DMS79 (cell line): ENCODE data around the gene PCAT6.
A peak's percentile ranks its signal among the peaks of the same experiment; 100 is the strongest.
"Not testable (repeated sequence)": the region's sequence is repeated elsewhere in the genome, so short reads cannot be mapped to it uniquely, and the experiment has no call there.

Source experiments
- DNase-seq: peaks from one replicate; lab custom pipeline; 2025; lab: John Stamatoyannopoulos, UW

Gene PCAT6

DNA sequence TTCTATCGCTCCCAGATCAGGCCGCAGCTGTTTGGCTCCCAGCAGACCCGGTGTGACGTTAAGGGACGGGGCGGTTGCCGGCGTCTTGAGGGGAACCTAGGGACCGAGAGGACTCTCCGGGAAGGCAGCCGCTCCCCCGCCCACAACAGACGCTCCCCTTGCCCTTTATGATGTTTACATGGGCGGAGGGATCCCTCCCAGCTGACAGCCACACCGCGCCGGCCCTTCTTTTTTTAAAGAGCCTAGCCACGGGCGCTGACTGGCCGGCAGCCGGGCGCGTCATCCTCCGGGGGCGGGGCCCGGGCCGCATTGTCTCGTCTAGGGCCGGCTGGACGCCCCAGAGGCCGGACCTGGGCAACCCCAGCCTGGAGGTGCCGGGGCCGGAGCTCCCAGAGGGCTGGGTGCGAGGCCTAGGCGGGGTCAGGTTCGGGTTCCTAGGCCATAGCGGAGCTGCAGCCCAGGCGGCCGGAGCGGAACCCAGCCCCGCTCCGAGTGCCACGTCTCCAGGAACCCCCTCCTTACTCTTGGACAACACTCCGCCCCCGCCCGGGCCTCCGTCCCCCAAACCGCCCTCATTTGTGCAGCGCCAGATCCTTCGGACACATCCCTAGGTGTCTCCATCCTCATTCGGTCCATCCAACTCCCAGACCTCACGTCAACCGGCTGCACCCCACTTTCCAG, at the start of gene PCAT6:
Gene PCAT6, plus strand, starts transcription at position 340 of the 681 bp plus-strand sequence.
- DNase-seq: peak; percentile 93

DNA sequence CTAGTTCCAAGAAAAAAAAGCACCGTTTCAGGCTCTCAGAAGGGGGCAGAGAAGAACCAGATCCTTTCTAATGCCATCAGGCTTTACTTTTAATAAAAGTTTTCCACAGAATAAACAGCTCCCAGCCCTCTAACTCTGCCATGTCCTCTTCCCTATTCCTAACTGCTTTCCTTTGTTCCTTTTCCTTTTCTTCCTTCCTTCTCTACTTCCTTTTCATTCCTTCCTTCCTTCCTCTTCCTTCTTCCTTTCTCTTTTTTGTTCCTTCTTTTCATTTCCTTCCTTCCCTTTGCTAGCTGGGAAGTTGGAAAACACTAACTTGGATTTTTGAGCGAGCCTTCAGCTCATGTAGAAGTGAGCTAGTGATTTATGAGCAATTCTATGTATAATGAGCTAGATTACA, 48.7 kb upstream of the PCAT6 start:
- no peak for DNase-seq

DNA sequence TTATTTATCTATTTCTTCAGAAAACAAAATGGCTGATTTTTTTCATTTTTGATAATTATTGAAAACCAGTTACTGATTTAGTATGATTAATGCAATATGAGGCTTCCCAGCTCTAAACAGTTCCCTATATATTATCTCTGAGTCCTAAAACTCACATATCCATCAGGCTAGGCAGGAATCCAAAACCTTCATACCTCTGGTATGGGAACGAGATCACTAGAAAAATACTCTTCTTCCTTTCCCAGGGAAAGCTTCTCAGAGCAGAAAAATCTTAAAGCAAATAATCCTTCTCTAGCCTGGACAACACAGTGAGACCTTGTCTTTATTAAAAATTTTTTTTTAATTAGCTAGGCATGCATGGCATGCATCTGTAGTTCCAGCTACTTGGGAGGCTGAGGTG, 45.0 kb upstream of the PCAT6 start:
- no peak for DNase-seq

DNA sequence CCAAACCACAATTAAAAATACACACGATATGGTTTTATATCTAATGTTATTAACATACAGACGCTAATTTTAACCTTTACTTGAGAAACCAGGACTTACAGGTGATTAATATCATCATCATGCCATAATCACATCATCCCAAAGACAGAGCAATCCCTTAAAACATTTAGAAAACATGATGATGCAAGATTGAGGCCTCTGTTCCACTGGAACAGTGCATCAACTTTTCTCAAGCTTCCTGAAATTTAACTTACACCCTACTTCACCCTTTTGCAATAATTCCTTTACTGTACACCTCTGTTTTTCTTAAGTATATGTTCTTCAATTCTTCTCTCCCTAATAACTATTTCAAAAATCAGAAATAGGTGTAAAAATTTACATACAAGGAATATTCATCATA, 40.6 kb upstream of the PCAT6 start:
- no peak for DNase-seq

DNA sequence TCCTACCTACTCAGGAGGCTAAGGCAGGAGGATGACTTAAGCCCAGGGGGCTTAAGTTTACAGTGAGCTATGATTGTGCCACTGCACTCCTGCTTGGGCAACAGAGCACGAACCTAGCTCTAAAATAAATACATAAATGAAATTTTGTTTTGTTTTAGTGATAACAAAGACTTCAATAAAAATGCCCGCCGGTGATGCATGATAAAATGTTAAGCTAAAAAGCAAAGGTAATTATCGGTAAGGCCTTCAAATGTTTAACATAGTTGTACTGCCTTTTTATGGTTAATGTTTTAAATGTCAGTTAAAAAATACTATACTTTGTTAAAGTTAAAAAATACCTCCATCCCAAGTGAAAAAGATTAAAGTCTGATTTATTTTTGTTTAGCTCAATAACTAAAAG, 29.6 kb upstream of the PCAT6 start:
- no peak for DNase-seq

DNA sequence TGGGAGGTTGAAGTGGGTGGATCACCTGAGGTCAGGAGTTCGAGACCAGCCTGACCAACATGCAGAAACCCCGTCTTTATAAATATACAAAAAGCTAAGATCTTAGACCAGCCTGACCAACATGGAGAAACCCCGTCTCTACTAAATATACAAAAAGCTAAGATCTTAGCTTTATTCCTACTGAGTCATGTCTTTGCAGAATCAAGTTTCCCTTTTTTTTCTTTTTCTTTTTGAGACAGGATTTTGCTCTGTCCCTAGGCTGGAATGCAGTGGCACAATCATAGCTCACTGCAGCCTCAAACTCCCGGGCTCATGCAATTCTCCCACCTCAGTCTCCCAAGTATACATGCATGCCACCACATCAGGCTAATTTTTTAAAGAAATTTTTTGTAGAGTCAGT, 23.9 kb upstream of the PCAT6 start:
- no peak for DNase-seq

DNA sequence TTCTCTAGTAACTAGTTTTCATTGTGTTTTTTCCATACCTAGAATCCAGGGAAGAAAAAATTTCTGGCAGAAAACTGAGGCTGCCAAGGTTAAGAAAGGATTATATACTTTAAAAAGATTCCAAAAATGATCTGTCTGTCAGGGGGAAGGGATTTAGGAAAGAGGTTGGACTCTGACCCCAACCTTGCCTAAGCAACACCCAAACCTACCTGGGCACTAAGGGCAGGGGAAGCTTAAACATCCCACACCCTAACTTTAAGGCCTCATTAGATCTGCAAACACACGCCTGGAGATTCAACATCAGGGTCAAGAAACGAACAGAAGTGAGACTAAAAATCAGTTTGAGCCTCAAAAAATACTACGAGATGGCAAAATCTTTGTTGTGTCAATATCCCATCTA, 22.0 kb upstream of the PCAT6 start:
- DNase-seq: no peak

DNA sequence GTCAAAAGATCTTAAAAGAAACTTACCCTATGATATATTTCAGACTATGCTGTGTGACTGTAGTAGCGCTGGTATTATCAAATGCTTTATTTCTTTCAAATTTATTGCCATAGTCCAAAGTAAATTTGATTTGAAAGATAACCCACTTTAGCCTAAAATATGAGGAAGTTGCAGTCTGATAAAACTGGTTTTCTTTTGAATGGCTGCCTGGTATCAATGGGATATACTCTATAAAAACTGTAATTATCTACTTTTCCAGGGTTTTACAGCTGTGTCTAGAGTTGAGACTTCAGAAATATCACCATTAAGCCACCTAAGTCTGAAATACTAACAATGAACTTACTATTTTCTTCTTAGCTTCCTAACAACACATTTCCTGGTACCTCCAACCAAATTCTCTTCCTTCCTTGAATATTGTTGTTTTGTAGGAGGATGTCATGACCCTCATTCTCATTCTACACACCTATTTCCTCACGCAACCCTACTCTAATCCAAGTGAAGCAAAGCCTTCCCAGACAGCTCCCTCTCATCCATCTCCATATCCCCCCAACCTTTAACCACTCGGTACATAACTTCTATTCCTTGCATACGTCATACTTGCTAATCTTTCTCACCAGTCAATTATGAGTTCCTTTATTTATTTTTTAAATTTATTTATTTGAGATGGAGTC, 19.5 kb upstream of the PCAT6 start:
- DNase-seq: no peak

DNA sequence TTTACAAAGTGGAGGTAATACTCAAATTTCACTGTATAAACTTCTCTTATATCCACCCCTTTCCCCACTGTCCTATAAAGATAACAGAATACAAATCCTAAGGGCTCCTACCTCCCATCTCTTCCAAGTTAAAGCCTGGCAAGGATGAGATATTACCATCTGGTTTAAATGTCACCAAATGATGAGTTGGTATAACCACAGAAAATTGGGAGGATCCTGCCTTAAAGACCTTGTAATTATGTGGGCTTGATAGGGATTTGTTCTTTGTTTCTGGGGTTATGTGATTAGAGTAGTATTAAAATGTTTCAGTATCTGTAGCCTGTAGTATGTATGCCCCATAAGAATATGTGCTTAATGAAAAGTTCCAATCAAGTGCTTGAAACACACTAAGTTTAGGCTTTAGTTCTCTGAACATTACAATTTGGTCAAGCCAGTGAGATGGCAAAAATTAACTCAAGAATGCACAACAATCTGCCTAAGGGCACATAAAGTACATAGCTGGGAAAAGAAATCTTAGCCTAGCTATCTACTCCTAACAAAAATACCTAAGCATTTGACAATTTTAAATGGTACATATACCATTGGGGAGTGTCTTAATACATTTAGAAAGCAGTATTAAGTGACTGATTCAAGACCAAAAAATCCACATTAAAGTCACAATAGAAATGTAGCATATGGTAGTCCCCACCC, 16.6 kb upstream of the PCAT6 start:
- no peak for DNase-seq

DNA sequence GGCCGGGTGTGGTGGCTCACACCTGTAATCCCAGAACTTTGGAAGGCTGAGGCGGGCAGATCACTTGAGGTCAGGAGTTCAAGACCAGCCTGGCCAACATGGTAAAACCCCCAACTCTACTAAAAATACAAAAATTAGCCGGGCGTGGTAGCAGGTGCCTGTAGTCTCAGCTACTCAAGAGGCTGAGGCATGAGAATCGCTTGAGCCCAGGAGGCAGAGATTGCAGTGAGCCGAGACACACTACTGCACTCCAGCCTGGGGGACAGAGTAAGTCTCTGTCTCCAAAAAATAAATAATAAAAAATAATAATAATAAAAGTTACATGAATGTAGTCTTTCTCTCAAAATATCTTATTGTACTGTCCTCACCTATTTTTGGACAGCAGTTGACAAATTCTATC, 15.8 kb upstream of the PCAT6 start:
- not testable (repeated sequence) for DNase-seq

DNA sequence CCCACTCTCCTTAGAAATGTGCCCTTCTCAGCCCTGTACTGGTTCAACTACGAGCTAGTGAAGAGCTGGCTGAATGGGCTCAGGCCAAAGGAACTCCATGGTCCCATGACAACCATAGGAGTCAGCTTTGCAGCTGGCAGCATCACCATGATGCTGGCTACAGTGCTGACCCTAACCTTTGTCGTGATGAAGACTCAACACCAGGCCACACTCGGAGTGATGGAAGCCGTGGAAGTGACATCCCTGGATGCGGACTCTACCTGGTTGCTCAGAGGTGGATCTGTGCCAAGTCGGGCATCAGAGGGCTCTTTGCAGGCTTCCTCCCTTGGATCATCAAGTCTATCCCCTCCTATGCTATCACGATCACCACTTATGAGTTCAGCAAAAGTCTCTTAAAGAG, 14.1 kb upstream of the PCAT6 start:
- DNase-seq: no peak

DNA sequence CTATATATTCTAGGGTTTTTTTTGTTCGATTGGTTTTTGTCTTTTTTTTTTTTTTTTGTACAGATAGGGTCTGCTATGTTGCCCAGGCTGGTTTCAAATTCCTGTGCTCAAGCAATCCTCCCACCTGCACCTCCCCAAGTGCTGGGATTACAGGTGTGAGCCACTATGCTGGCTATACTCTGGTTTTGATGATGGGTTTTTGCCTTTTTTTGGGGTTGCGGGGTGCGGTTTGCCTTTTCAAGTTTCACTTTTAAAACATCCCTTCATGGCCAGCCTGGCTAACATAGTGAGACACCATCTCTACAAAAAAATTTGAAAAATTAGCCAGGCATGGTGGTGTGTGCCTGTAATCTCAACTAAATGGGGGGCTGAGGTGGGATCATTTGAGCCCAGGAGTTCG, 12.5 kb upstream of the PCAT6 start:
- DNase-seq: no peak

DNA sequence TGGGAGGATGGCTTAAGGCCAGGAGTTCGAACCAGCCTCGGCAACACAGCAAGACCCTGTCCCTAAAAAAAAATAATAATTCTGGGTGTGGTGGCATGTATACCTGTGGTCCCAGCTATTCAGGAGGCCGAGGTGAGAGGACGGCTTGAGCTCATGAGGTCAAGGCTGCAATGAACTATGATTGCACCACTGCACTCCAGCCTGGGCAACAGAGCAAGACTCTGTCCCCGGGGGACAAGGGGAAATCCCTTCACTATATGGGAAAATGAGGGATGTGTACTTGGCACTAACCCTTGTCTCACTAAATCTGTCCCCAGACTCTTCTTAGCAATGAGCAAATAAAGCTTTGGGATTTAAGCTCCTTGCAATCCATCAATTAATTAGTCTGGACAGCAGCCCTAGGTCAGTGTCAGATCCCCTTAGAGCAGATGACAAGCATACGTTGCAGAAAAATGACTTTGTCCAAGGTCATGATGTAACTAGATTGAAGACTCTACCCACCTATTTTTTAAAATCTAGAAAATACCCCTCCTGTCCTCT, 11.9 kb upstream of the PCAT6 start:
- no peak for DNase-seq

DNA sequence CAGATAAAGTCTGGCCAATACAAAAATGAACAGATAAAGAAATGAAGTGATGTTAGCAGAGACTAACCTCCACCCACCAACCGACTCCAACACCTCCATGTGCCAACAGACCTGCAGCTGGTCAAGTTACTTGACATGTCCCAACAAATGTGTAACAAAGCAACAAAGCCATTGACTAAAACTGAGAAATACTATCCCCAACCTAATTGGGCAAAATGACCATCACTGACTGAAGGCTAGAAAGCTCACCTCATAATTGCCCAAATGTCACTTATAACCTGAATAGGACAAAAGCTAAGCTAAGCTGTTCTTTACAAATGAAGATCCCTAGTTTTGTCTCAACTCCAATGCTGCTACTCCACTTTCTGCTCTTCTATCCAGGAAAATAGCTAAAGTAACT, 10.0 kb upstream of the PCAT6 start:
- DNase-seq: no peak

DNA sequence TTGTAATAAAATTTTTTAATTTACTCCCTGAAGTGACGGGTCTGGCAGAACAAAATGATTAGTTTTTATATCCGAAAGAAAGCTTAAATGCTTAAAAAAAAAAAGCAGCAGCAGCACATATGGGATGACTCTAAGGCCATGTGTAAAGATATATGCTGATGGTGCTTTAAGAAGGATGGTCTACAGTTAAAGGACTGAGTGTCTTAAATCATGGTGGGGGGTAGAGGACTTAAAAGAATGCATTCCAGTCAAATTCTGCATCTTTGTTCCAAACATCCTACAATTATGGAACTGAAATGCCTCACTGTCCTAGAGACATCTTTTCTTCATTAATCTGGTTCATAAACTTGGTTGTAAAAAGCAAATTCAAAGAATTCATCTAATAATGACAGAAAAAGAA, 9.6 kb upstream of the PCAT6 start:
- DNase-seq: no peak

DNA sequence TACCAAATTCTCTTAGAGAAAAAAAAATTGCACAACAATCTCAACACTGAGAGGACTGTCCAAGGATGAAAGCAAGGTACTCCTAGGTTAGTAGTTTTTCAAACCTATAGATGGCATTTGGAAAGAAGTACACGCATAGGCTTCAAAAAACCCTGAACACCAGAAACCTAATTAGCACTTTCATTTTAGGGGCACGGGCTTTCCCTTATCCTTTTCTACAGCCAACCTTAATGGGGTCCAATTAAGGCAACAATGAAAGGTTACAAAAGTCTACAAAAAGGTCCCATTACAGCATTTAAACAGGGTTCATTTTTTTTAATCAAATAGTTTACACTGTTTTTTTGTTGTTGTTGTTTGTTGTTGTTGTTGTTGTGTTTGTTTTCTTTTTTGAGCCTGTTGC, 8.7 kb upstream of the PCAT6 start:
- no peak for DNase-seq

DNA sequence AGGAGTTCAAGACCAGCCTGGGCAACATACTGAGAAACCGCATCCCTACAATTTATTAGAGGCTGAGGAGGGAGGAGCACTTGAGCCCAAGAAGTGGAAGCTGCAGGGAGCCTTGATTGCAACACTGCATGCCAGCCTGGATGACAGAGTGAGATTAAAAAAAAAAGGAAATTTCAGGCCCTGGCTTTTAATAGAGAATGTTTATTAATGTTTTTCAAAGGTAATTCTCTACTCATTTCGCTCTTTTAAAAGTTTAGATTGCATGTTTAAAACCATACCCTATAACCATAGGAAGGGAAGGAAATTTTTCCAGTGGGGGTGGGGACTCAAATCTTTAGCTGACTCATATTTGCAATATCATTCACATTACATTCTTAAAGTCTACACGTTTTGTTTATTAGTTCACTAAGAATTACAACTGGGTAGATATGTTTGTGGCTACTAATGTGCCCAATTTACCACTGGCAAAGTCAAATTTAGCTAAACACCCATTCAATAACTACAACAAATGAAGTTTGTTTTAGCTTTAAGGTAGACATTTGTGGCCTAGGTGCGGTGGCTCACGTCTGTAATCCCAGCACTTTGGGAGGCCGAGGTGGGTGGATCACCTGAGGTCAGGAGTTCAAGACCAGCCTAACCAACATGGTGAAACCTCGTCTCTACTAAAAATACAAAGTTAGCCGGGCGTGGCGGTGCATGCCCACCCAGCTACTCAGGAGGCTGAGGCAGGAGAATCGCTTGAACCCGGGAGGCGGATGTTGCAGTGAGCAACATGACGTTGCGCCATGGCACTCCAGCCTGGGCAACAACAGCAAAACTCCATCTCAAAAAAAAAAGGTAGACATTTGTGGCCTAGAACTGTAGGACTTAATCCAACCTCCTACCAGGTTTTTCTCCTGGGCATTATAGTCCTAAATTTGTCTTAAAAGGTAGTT, 7.5 kb upstream of the PCAT6 start:
- no peak for DNase-seq

DNA sequence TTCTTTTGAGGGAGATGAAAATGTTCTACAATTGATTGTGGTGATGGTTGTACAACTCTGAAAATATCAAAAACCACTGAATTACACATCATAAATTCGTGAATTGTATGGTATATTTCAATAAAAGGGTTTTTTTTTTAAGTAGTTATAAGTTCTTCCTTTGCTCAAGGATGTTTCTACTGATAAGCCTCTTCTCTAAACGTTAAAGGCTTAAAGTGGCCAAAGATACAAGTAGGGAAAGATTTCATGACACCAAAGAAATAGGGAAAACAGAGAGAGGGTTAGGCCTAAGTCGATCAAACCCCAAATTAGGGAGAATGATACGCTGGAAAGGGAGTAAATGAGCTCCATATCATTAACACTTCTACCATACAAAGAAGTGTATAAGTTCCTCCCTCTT, 6.6 kb upstream of the PCAT6 start:
- no peak for DNase-seq

DNA sequence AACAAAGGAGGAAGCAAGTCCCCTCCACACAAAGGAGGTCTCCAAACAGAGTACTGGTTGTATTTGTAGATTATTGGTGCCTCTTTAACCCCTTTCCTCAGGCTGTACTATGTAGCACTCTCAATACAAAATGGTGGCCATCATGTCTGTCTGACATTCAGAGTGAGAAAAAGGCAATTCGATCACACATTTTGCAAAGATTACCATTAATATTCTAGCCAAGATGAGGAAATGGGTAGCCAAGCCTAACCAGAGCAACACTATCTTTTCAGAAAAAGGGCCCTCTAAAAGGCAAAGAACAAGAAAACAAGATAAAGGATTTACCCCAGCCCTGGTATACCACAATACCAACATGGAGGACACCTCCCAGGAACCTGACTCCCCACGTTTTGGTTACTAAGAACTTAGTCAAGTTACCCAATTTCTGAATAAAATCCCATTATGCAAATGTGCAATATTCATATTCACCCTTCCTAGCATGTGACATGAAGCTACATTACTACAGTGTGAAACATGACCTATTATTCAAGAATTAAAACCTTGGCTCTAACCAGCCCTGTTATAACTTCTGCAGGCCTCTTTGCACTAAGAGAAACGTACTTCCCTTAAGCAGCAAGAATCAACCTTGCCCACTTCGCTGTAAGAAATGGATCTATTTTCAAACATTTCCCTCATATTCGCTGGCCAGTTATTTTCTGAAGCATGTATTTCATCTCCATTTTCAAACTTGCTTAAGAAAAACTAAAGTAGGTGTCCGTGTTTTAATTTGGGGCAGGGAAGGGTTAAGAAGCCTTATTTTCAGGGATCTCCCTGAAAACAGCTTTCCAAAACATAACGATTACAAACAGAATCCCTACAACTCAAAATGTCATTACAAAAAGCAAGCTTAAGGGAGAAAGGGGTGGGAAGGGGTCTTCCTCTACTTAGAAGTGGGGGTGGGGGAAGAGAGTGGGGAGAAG, 4.6 kb upstream of the PCAT6 start:
- peak; percentile 20 for DNase-seq

DNA sequence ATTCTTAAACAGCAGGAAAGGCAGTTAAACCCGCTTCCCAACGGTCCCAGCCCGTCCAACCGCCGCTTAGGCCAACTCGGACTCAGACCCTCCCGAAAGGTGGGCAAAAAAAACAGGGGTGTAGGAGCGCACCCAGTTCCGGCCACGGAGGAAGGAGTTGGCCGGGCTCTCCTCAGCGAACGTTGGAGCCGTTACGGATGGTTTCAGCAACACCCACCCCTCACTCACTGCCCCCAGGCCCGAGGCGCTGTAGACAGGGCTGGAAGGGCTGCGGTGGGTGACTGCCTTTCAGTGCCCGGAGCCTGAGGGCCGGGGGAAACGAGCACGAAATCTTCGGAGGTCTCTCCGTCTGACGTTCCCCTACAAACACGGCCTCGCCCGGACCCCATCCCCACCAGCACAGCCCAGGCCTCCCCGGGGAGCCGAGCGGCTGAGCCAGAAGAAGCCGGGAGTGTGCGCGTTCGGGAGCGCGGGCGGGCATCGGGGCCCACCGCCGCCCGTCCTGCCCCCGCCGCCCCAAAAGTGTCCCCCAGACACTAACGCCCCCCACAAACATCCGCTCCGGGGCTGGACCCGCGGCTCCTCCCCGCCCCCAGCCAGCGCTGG, 3.8 kb upstream of the PCAT6 start:
- no peak for DNase-seq
